DOHH2 (cell line): ENCODE results near the gene KLHL15.

Experiments used
- H3F3A ChIP-seq: fragments of 200-600 bp; sonication (generic), shearing (Covaris generic); 2 replicates; pipeline ENCODE4 v1.6.0; 2016; ENCODE audit warnings: antibody characterized with exemption, mild to moderate bottlenecking; ENCODE audit not compliant: control insufficient read depth, insufficient read depth
- H3K27ac ChIP-seq: fragments of 200-600 bp; sonication (generic); 2 replicates; pipeline ENCODE4 v1.5.1; 2014; ENCODE audit warnings: low read depth, mild to moderate bottlenecking, low read length, moderate library complexity
- H3K27me3 ChIP-seq: fragments of 200-600 bp; sonication (generic); 2 replicates; pipeline ENCODE4 v1.6.1; 2014; ENCODE audit warnings: mild to moderate bottlenecking, low read length, mixed read lengths; ENCODE audit not compliant: control insufficient read depth
- H3K36me3 ChIP-seq: fragments of 200-600 bp; sonication (generic); 2 replicates; pipeline ENCODE4 v1.6.1; 2014; ENCODE audit warnings: mild to moderate bottlenecking, low read length, moderate library complexity, mixed read lengths; ENCODE audit not compliant: control insufficient read depth
- H3K4me1 ChIP-seq: fragments of 200-600 bp; sonication (generic); 2 replicates; pipeline ENCODE4 v1.6.1; 2014; ENCODE audit warnings: mild to moderate bottlenecking, low read length, mixed read lengths; ENCODE audit not compliant: control insufficient read depth
- H3K4me2 ChIP-seq: fragments of 200-600 bp; sonication (generic); 2 replicates; pipeline ENCODE4 v1.6.0; 2014; ENCODE audit warnings: mild to moderate bottlenecking, low read length, moderate library complexity
- H3K4me3 ChIP-seq: fragments of 200-600 bp; sonication (generic); 2 replicates; pipeline ENCODE4 v1.5.1; 2014; ENCODE audit warnings: mild to moderate bottlenecking, low read length, mixed read lengths
- H3K79me2 ChIP-seq: fragments of 200-600 bp; sonication (generic); 2 replicates; pipeline ENCODE4 v1.6.1; 2014; ENCODE audit warnings: mild to moderate bottlenecking, low read length, mixed read lengths; ENCODE audit not compliant: control insufficient read depth
- H3K9me2 ChIP-seq: fragments of 200-600 bp; sonication (generic); replicated peaks from 2 replicates; pipeline ENCODE4 v1.6.1; 2014; ENCODE audit warnings: mild to moderate bottlenecking, low read length, mixed read lengths; ENCODE audit not compliant: control insufficient read depth
- H3K9me3 ChIP-seq: fragments of 200-600 bp; sonication (generic); 2 replicates; pipeline ENCODE4 v1.6.1; 2014; ENCODE audit warnings: antibody characterized with exemption, low read length, mixed read lengths; ENCODE audit not compliant: control insufficient read depth, insufficient read depth
- H4K20me1 ChIP-seq: fragments of 200-600 bp; sonication (generic); 2 replicates; pipeline ENCODE4 v1.6.0; 2014; ENCODE audit warnings: low read depth, mild to moderate bottlenecking, antibody characterized with exemption, low read length, moderate library complexity; ENCODE audit not compliant: control insufficient read depth, insufficient read depth
- CTCF ChIP-seq: fragments of 200-600 bp; sonication (generic); IDR thresholded peaks from one replicate; pipeline ENCODE4 v1.5.1; 2014; ENCODE audit warnings: antibody characterized with exemption, mild to moderate bottlenecking, low read depth, low read length; ENCODE audit not compliant: poor library complexity, severe bottlenecking
- EZH2phosphoT487 ChIP-seq: fragments of 200-600 bp; sonication (generic); IDR thresholded peaks from 2 replicates; pipeline ENCODE4 v1.6.1; 2017; ENCODE audit warnings: borderline replicate concordance, mild to moderate bottlenecking, antibody characterized with exemption, low read length, moderate library complexity, mixed read lengths

KLHL15 gene

GRCh38 chrX:24037729-24038128 is 10.7 kb upstream of the KLHL15 start:
- Histone ChIP-seq H3K36me3 (no peaks in the 10 kb centered on the region), H3F3A (no peaks in the 10 kb centered on the region), H3K9me3 (no peaks in the 10 kb centered on the region), H3K79me2 (no peaks in the 10 kb centered on the region), H3K27me3 (no peaks in the 10 kb centered on the region), H3K9me2 (no peaks in the 10 kb centered on the region), H4K20me1 (no peaks in the 10 kb centered on the region), H3K27ac (no peak overlapping the region), H3K4me2 (no peak overlapping the region), H3K4me3 (no peak overlapping the region), H3K4me1 (no peaks in the 10 kb centered on the region)
- TF ChIP-seq EZH2phosphoT487 (no peak), CTCF (no peak)

- no peak overlapping the region for H3K4me3 ChIP-seq
- no peak overlapping the region for H3K27ac ChIP-seq
- no peaks in the 10 kb centered on the region for H3K27me3 ChIP-seq
- H3K4me1 ChIP-seq = no peaks in the 10 kb centered on the region
- TF ChIP-seq EZH2phosphoT487 (no peak), CTCF (no peak)
- H3K9me2 ChIP-seq = no peaks in the 10 kb centered on the region
- H3F3A ChIP-seq = no peaks in the 10 kb centered on the region
- H3K79me2 ChIP-seq = no peaks in the 10 kb centered on the region
- H3K4me2 ChIP-seq = no peak overlapping the region
- H3K9me3 ChIP-seq = no peaks in the 10 kb centered on the region
- no peaks in the 10 kb centered on the region for H4K20me1 ChIP-seq
- H3K36me3 ChIP-seq = no peaks in the 10 kb centered on the region
These were observed 7.5 kb upstream of the KLHL15 start for GRCh38 chrX:24034485-24034884.

GRCh38 chrX:24030597-24030996 is 3.6 kb upstream of the KLHL15 start:
- no peaks in the 10 kb centered on the region for H3K27me3 ChIP-seq
- H3K9me2 ChIP-seq = no peaks in the 10 kb centered on the region
- peaks cover 5% of the 10 kb centered on the region for H3K79me2 ChIP-seq
- H3K36me3 ChIP-seq = no peaks in the 10 kb centered on the region
- no peaks in the 10 kb centered on the region for H4K20me1 ChIP-seq
- no peak overlapping the region for H3K27ac ChIP-seq
- peaks cover 7% of the 10 kb centered on the region; the same call in 1 of the 2 replicates for H3K4me1 ChIP-seq
- TF ChIP-seq EZH2phosphoT487 (no peak), CTCF (no peak)
- 0 out of 2 replicates have a peak, but pooled peaks cover 3% of the 10 kb centered on the region for H3F3A ChIP-seq
- no peaks in the 10 kb centered on the region for H3K9me3 ChIP-seq
- H3K4me2 ChIP-seq = no peak overlapping the region
- no peak overlapping the region for H3K4me3 ChIP-seq

- Histone ChIP-seq H3K4me1 (peaks cover 8% of the 10 kb centered on the region), H3K9me2 (no peaks in the 10 kb centered on the region)
These were observed 999 bp upstream of the KLHL15 start for GRCh38 chrX:24027985-24028384.

More at GRCh38 chrX:24027985-24028384, 999 bp upstream of the KLHL15 start:
- 0 out of 2 replicates have a peak, but pooled peaks cover 3% of the 10 kb centered on the region for H3F3A ChIP-seq
- no peaks in the 10 kb centered on the region for H3K27me3 ChIP-seq
- no peak overlapping the region for H3K4me3 ChIP-seq
- TF ChIP-seq CTCF (no peak), EZH2phosphoT487 (no peak)
- no peak overlapping the region for H3K27ac ChIP-seq
- H3K79me2 ChIP-seq = peaks cover 26% of the 10 kb centered on the region
- no peaks in the 10 kb centered on the region for H4K20me1 ChIP-seq
- no peak overlapping the region for H3K4me2 ChIP-seq
- peaks cover 16% of the 10 kb centered on the region for H3K36me3 ChIP-seq
- H3K9me3 ChIP-seq = no peaks in the 10 kb centered on the region
